22Rv1 (cell line): Measurements from ENCODE around the gene TANC2.
A peak's percentile ranks its signal among the peaks of the same experiment; 100 is the strongest.

Experiments
- H3K27ac ChIP-seq: fragments of 450-650 bp; 2 replicates; pipeline ENCODE4 v1.5.1; 2017
- CTCF ChIP-seq: fragments of 450-650 bp; IDR thresholded peaks from 2 replicates; pipeline ENCODE4 v1.5.1; 2017; ENCODE audit warnings: mild to moderate bottlenecking
- ZFX ChIP-seq: fragments of 450-650 bp; IDR thresholded peaks from 2 replicates; pipeline ENCODE4 v1.6.1; 2017; ENCODE audit warnings: antibody characterized with exemption, borderline replicate concordance

TANC2 gene

GRCh38 chr17:62965686-62966425 lies at the start of gene TANC2:
TSS of gene TANC2 (plus strand) at chr17:62966235. CDS start at chr17:63009560, 43,325 bp downstream.
- TF ChIP-seq CTCF (peak; percentile 25), ZFX (no peak)
- H3K27ac ChIP-seq: peak within 1 kb of the TSS; percentile 45

DNA sequence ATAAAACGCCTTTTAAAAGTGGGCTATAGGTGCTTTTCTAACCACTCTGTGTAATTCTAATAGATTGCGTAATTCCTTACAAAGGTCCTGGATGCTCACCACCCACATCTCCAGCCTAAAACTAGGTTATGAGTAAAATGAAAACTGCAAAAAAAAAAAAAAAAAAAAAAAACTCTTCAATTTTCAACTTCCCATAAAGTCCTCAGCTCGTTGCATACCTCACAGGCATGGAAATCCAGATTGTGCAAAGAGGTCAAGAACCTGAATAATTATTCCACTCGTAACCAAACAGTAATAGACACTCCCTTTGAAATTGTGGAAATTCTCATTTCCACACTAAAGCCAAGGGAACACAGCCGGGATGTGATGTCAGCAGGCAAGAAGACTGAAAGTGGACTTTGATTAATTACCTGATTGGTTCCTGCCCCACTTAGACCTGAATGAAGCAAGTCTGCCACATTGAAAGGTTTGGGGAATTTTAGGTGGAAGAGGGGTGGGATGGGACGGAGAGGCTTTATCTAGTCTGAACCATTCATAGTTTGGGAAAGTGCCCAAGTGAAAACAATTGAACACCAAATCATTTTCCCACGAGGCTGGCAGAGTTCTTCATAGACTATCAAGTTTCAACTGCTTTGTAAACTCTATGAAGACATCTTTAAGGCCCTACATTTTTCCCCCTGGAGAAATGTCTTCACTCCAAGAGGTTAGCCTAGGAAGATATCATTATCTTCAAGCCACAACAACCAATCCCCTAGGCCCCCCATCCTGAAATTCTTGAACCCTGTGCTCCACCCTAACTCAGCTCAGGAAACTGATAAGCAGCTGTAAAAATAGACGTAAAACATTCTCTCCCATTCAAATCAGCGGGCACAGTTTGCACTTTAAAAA lies 49.1 kb upstream of the TANC2 start:
- no peak overlapping the region for H3K27ac ChIP-seq
- TF ChIP-seq CTCF: no peak
- TF ChIP-seq ZFX: no peak

GRCh38 chr17:62919388-62919787 lies 46.6 kb upstream of the TANC2 start:
- no peak overlapping the region for H3K27ac ChIP-seq

DNA sequence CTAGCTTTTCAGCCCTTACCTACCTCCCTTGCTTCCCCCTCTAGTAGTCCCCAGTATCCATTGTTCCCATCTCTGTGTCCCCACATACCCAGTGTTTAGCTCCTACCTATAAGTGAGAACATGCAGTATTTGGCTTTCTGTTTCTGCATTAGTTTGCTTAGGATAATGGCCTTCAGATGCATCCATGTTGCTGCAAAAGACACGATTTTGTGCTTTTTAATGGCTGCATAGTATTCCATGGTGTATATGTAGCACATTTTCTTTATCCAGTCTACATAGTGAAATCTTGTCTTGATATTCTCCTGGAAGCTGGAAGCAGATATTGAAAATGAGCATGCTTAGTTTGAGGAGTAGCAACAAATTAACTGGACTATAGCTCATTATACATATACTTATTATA lies 45.7 kb upstream of the TANC2 start:
- no peak overlapping the region for H3K27ac ChIP-seq
- TF ChIP-seq ZFX: no peak
- no peak for TF ChIP-seq CTCF

More at GRCh38 chr17:62919388-62919787, 46.6 kb upstream of the TANC2 start:
- no peak for TF ChIP-seq ZFX
- TF ChIP-seq CTCF: no peak

DNA sequence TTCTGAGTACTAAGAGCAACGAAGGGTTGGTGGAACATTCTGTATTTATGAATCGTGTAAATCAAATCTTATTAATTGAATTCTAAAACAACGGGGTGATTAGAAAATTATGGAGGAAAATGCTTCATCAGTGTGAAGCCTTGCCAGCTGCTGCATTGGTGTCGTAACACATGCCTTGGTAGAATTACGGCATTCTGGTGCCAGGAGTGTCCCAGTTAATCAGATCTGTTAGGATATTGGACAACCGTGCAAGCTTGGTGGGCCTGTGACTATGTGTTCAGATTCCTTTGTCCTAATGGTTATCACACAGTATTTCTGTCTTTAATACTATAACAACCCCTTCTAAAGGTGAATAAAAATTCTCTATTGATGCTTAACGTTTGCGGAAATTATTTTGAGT lies 44.2 kb upstream of the TANC2 start:
- no peak overlapping the region for H3K27ac ChIP-seq
- TF ChIP-seq CTCF (no peak), ZFX (no peak)

GRCh38 chr17:62923258-62924150 lies 42.5 kb upstream of the TANC2 start:
- no peak overlapping the region for H3K27ac ChIP-seq
- TF ChIP-seq ZFX (no peak), CTCF (no peak)
